Esophagus muscularis mucosa (tissue), 2 donors: ENCODE data around the gene ZNF438.

ENCODE experiments used
- POLR2A ChIP-seq: fragments of 450-650 bp; IDR thresholded peaks from one replicate; pipeline ENCODE4 v1.6.1; 2017; ENCODE audit warnings: antibody characterized with exemption, moderate library complexity, mild to moderate bottlenecking, low read depth
- POLR2AphosphoS5 ChIP-seq, 2 donors: sonication (generic); formaldehyde crosslinking; IDR thresholded peaks; one replicate each; pipeline ENCODE4 v1.6.1; 2017; ENCODE audit warnings: antibody characterized with exemption in 2 of 2

DNA sequence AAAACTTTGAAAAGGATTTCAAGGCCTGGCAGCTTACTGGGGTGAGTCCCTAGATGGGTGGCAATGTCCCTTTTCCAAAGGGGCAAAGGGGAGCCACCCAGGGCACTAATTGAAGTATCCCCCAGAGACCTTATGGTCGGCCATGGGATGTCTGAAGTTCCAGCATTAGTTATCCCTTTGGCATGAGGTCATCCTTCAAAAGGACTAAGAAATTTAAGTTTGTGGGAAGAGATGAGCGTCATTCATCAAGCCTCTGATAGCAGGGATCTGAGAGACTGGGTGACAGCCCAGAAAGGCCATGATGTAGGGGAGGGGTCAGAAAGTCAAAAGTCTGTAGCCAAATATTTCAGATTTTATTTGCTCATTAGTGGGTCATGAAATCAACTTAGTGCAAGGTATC is 195.3 kb downstream of the ZNF438 start:
- TF ChIP-seq POLR2A (no peak), POLR2AphosphoS5 (IDR thresholded peaks at IDR 0.05) (no peak)
